ACC112 (cell line): ENCODE results near the gene TUBB2B.

ENCODE experiments used
- H2AFZ ChIP-seq: fragments of 200-600 bp; sonication (generic); one replicate; pipeline ENCODE4 v1.6.0; 2017; ENCODE audit warnings: antibody characterized with exemption, low read length; ENCODE audit not compliant: unreplicated experiment
- H3K27ac ChIP-seq: fragments of 200-600 bp; sonication (generic); 2 replicates; pipeline ENCODE4 v1.5.1; 2014; ENCODE audit warnings: low read depth, mild to moderate bottlenecking, antibody characterized with exemption, low read length, moderate library complexity
- H3K27me3 ChIP-seq: fragments of 200-600 bp; sonication (generic); 2 replicates; pipeline ENCODE4 v1.6.1; 2014; ENCODE audit warnings: mild to moderate bottlenecking, antibody characterized with exemption, low read length, moderate library complexity, mixed read lengths; ENCODE audit not compliant: insufficient read depth
- H3K36me3 ChIP-seq: fragments of 200-600 bp; sonication (generic); 2 replicates; pipeline ENCODE4 v1.6.1; 2016; ENCODE audit warnings: mild to moderate bottlenecking, antibody characterized with exemption, low read length, moderate library complexity, mixed read lengths; ENCODE audit not compliant: insufficient read depth
- H3K4me1 ChIP-seq: fragments of 200-600 bp; sonication (generic); one replicate; pipeline ENCODE4 v1.6.1; 2016; ENCODE audit warnings: low read length, mixed read lengths; ENCODE audit not compliant: insufficient read depth, unreplicated experiment, control insufficient read depth
- H3K4me3 ChIP-seq: fragments of 200-600 bp; sonication (generic); 2 replicates; pipeline ENCODE4 v1.5.1; 2014; ENCODE audit warnings: mild to moderate bottlenecking, low read depth, low read length
- H3K79me2 ChIP-seq: fragments of 200-600 bp; sonication (generic); one replicate; pipeline ENCODE4 v1.6.0; 2016; ENCODE audit warnings: low read length; ENCODE audit not compliant: control insufficient read depth, unreplicated experiment, insufficient read depth

The TUBB2B gene

DNA sequence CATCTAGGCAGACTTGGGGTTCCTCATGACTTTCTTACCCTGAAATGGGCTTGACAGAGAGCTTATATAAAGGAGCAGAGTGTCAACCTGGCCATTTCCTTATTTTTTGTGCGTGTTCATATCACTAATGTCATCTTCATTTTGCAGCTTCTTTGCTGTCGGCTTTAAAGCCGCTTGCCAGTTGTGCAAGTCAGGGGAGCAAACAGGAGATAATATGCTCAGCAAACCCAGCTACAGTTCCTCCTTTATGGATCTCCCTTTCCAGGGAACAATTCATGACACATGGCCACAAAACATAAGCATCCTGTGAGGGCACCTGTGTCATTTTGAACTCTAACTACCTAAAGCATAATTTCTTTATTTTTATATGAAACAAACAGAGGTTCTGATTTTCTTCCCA, 6.5 kb upstream of the TUBB2B start:
- H3K4me3 ChIP-seq = no peak overlapping the region
- no peaks in the 10 kb centered on the region for H3K4me1 ChIP-seq
- no peaks in the 10 kb centered on the region for H3K79me2 ChIP-seq
- no peaks in the 10 kb centered on the region for H3K36me3 ChIP-seq
- peaks cover 78% of the 10 kb centered on the region for H3K27me3 ChIP-seq
- no peak overlapping the region for H3K27ac ChIP-seq
- H2AFZ ChIP-seq = no peak overlapping the region

DNA sequence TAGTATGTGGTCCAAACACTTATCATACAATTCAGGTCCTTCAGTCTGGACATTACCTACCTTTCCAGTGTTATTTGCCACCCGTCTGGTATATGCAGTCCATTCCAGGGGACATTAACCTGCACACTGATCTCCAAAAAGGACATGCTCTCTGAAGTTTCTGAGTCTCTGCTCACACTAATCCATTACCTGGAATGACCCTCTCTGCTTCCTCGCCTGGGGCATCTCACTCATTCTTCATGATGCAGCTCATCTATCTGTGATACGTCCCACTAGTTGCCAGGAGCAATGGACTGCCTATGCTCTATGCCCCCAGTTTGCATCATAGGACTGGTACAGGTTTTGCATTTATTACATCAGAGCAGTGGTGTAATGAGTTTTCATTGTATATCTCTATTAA, 5.9 kb upstream of the TUBB2B start:
- Histone ChIP-seq H3K4me3 (no peak overlapping the region), H3K4me1 (no peaks in the 10 kb centered on the region), H3K79me2 (no peaks in the 10 kb centered on the region), H3K36me3 (no peaks in the 10 kb centered on the region), H3K27ac (no peak overlapping the region), H3K27me3 (peaks cover 82% of the 10 kb centered on the region), H2AFZ (no peak overlapping the region)

DNA sequence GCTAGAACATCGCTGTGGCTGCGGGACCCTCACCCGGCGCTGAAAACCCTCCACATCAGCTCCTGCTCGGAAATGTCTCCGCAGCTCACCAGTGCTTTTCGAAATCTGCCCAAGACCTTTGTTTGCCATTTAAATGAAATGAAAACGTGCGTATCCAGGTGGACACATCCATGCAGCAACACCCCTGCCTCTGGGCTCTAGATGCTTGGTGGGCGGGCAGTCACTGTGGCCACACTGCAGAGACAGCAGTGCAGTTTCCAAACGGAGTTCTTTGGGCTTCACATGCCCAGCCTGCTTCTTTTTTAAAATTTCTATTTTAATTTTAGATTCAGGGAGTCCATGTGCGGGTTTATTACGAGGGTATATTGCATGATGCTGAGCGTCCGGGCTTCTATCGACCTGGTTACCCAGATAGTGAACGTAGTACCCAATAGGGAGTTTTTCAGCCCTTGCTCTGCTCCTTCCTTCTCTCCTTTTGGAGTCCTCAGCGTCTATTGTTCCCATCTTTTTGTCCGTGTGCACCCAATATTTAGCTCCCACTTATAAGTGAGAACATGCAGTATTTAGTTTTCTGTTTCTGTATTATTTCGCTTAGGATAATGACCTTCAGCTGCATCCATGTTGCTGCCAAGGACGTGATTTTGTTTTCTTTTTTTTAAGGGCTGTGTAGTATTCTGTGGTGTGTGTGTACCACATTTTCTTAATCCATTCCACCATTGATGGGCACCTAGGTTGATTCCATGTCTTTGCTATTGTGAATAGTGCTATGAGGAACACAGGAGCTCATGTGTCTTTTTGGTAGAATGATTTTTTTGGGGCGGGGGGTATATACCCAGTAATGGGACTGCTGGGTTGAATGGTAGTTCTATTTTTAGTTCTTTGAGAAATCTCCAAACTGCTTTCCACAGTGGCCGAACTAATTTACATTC, 4.8 kb upstream of the TUBB2B start:
- H3K79me2 ChIP-seq = no peaks in the 10 kb centered on the region
- H3K4me3 ChIP-seq = peak overlapping the region; percentile 76
- no peaks in the 10 kb centered on the region for H3K36me3 ChIP-seq
- H3K4me1 ChIP-seq = no peaks in the 10 kb centered on the region
- H3K27me3 ChIP-seq = peaks cover 83% of the 10 kb centered on the region
- H3K27ac ChIP-seq = no peak overlapping the region
- H2AFZ ChIP-seq = peak overlapping the region; percentile 29

DNA sequence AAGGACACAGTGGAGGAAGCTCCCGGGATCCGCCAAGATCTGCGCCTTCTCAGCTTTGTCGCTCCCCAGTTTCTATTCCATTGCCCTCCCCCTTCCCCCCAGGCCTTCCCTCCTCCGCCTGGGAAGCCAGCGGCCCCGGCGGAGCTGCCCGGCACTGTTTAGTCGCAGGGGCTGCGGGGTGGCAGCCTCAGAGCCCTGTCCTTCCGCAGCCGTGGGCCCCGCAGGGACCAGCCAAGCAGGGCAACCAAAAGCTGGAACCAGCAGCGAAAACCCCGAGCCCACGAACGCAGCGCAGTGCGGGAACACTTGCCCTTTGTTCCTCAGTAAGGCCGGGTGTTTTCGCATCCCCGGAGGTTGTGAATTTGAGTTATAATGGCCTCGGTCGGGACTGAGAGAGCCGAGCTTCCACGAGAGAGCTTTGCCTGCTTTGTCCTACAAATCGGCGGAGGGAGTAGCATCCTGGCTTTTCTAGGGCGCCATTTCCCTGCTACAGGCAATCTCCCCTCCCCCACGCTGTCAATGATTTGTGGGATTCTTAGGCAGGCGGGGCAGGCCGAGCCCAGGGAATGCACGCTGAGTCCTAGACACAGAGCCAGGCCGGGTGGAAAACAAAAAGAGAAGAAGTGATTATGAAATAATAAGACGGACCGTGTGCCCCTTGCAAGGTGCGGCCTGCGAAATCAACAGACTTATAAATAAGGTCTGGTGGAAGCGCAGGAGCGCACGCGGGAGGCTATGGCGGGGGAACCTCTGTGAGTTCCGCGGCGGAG, 4.0 kb upstream of the TUBB2B start:
- peak overlapping the region; percentile 29 for H2AFZ ChIP-seq
- H3K4me1 ChIP-seq = no peaks in the 10 kb centered on the region
- peaks cover 90% of the 10 kb centered on the region for H3K27me3 ChIP-seq
- H3K36me3 ChIP-seq = no peaks in the 10 kb centered on the region
- H3K79me2 ChIP-seq = no peaks in the 10 kb centered on the region
- peak overlapping the region; percentile 76 for H3K4me3 ChIP-seq
- no peak overlapping the region for H3K27ac ChIP-seq

DNA sequence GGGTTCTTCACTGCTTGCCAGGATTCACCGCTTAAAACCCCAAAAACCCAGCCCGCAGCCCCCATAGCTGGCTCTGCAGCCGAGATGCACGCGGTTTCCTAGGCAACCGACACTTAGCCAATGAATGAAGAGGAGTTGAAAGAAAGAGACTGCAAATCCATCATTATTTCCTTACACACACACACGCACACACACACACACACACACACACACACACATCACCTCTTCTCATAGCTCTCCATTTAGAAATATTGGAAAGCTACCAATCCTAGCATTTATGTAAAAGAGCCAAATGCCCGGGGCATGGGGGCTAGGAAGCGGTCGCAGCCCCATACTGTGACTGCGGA, 3.4 kb upstream of the TUBB2B start:
- Histone ChIP-seq H3K27me3 (peaks cover 91% of the 10 kb centered on the region), H3K4me3 (peak overlapping the region; percentile 76), H3K4me1 (no peaks in the 10 kb centered on the region), H2AFZ (peak overlapping the region; percentile 12), H3K36me3 (no peaks in the 10 kb centered on the region), H3K27ac (no peak overlapping the region), H3K79me2 (no peaks in the 10 kb centered on the region)

DNA sequence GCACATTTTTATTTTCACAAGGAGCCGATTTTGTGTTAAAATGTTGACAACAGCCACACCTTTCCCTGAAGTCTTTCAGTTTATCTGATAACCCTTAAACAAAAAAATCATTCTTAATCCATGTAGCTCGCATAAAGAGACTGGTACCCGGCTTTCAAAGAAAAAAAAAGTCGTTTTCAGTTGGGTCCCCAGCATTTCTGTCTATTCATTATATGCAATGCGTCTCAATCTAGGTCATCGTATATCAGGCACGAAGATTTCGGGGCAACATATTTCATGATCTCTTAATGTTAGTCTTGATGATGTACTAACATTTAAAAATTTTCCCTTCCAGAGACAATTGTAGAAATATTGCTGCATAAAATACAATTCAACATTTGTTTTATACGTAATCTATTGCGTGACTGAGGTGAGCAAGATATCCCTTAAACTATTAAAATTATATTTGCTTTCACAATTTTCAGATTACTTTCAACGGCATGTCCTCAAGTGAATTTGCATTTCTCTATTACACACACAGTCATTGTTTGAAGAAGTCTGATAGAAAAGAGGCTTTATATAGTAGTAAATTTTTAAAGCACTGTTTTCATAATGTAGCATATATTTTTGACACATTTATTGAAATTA, 2.9 kb upstream of the TUBB2B start:
- H3K27me3 ChIP-seq = peaks cover 89% of the 10 kb centered on the region
- no peak overlapping the region for H2AFZ ChIP-seq
- H3K79me2 ChIP-seq = no peaks in the 10 kb centered on the region
- H3K36me3 ChIP-seq = no peaks in the 10 kb centered on the region
- no peaks in the 10 kb centered on the region for H3K4me1 ChIP-seq
- H3K4me3 ChIP-seq = no peak overlapping the region; the same call in 1 of the 2 replicates
- no peak overlapping the region for H3K27ac ChIP-seq

DNA sequence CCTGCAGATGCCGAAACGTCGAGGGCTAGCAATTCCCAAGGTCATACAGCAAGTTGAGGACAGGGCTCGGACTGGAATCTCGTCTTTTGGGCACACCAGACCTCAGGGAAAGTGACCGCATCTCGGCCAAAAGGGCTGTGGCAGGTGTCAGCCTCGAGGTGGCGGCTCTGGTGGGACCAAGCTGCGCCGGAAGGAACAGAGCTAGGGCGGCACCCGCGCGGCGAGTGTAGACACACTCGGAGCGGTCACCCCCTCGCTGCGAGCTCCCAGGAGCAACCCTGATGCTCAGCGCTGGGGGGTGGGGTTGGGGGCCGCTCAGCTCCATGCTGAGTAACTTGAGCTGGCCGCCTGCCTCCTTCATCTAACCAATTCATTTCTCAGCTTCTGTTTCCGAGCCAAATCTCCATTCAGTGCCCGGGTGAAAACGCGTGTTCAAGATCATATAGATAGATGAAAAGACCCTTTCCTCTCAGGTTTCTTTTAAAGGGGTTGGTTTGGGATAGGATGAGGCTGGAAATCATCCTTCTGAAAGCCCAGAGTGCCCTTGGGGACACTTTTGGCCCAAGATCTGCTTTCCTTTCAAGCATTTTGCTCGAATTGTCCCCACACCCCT, 2.2 kb upstream of the TUBB2B start:
- no peak overlapping the region for H3K4me3 ChIP-seq
- no peaks in the 10 kb centered on the region for H3K36me3 ChIP-seq
- H2AFZ ChIP-seq = no peak overlapping the region
- no peak overlapping the region for H3K27ac ChIP-seq
- peaks cover 88% of the 10 kb centered on the region for H3K27me3 ChIP-seq
- H3K4me1 ChIP-seq = no peaks in the 10 kb centered on the region
- no peaks in the 10 kb centered on the region for H3K79me2 ChIP-seq

DNA sequence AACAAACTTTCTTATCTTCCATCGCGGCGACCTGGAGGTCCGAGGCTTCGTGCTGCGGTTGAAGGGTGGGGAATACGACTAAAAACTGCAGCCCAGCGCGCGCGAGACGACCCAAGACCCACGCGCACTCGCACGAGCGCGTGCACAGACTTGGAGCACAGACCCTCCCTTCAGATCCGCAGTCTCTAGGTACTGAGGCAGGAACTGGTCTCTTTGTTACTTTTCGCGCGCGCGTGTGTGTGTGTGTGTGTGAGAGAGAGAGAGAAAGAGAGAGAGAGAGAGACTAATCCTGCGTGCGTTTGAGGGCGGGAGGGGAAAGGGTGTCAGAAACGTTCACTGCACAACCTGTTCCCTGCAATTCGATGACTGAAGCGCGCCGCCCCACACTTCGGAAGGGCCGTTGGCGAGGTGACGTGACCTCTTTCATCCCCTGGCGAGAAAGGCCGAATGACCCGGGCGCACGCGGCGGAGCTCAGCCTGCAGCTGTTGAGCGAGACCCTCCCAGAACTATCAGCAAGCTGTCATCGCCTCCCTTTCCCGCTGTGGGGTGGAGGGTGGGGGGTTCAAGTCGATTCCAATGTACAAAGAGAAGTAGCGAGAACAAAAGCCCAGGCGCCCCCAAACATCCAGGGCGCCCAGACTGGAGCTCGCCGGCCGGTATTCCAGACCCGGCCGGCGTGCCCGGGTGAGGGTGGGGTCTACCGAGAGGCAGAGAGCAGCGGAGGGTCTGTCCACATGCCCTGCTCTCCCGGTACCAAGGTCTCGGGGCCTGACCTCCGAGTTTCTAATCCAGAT, 1.5 kb upstream of the TUBB2B start:
- H3K27me3 ChIP-seq = peaks cover 83% of the 10 kb centered on the region
- no peaks in the 10 kb centered on the region for H3K36me3 ChIP-seq
- no peak overlapping the region for H2AFZ ChIP-seq
- H3K79me2 ChIP-seq = no peaks in the 10 kb centered on the region
- no peaks in the 10 kb centered on the region for H3K4me1 ChIP-seq
- H3K27ac ChIP-seq = no peak overlapping the region
- no peak overlapping the region for H3K4me3 ChIP-seq

DNA sequence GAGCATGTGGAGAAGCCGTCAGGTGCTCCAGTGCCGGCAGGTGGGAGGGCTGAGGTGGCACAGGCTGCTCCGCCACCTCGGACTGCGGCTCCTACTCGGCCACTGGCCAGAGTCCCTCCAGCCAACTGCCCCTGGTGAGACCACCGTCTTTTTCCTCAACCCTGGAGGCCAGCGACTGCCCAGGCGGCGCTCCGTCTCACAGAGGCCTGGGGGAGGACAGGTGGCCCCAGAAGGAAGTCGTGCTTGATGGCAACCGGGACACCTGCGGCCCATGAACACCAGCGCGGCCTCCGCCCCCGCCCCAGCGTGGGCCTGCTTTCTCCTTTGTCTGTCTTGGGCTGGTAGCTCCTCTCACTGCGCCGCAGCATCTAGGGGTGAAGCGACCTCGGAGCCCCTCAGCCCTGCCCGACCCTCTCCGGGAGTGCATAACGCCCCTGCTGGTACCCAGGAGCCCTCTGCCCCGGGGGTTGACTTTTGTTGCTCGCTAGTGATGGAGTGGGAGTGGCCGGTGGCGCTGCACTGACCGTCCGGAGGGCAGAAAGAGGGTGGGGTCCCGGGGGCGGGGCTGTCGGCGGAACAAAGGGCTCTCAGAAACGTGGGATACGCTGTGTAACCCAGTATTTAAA, 706 bp upstream of the TUBB2B start:
- Histone ChIP-seq H3K4me3 (no peak overlapping the region), H3K79me2 (no peaks in the 10 kb centered on the region), H3K4me1 (no peaks in the 10 kb centered on the region), H3K27ac (no peak overlapping the region), H2AFZ (no peak overlapping the region), H3K36me3 (no peaks in the 10 kb centered on the region), H3K27me3 (peaks cover 84% of the 10 kb centered on the region)
